IPS-11a (cell line): ENCODE results near the gene LRP2BP.

ENCODE experiments used
- H3K4me3 ChIP-seq: one replicate; pipeline ENCODE4 v1.5.1; 2013; ENCODE audit warnings: low read depth, low read length, control low read depth

The LRP2BP gene

DNA sequence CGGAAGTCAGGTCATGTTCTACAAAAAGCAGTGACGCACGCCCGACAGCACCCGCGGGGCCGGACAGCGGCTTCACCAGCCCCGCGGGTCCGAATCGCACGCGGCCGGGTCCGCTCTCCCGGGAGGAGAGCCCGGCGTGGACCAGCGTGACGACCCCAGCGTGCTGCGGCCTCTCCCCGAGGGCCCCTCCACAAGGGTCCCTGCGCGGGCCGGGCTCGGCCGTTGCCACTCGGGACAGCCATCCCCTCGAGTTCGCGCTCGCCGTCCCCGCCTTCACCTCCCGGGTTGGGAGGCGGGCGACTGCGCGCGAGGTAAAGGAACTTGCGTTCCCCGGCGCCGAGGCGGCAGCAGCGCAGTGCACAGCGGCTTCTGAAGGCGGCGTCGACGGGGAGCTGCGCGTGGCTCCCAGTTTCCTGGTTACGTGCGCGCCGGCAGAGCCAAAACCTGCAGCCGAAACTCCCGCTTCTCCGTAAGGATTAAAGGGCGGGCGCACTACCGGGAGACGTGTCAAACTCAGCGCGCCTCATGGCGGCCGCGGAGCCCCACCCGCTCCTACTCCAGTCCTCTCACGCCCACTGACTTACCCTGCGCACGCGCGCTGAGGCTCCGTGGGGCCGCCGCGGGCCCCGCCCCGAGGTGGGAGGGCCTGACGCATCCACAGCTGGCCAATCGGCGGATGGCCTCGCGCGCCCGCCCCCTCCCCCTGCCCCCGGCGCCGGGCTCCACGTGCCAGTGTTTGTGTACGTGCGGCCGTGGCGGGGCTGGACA lies 416 bp upstream of the LRP2BP start:
- H3K4me3 ChIP-seq = peak overlapping the region; percentile 56

DNA sequence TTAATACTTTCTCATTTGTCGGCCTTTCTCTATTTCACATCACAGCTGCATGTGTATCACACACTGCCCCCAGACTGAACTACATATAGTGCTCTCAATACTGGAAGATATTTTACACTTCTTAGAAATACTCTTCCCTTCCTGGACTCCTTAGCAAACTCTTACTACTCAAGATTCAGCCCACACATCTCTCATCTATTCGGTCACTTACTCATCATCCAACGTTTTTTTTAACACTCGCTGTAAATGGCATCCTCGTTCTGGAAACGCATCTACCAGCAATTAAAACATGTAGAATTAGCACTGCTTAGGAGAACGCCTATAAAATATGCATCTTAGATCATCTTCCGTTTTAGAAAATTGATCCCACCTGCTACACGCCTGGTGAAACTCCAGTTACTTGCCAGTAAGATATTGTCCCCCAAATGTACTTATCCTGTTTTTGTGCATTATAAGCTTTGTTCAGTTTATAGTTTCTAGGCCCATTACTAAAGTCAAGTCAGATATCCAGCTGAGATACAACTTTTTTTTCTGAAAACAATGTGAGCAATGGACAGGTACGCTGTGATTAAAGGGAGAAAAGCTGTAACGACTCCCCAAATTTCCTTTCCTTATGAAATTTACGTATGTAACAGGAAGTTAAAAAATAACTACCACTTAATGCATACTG lies 1.0 kb downstream of the LRP2BP start:
- H3K4me3 ChIP-seq = no peak overlapping the region

DNA sequence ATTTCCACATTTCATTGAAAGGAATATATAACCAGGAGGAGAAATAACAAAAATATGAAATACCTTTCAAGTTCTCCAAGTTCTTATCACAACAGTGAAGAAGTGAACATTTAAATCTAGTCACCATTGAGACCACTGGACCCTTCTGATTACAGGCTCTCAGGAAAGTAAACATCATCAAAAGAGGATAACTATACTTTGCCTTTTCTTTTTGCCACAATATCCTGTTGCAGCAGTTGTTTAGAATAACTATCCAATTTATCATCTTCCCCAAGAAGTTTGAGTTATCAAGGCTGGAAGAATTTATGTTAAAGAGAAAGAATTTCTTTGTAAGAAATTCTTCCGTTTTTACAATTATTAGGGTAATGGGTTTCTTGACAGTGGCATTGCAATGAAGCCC lies 3.6 kb downstream of the LRP2BP start:
- H3K4me3 ChIP-seq = no peak overlapping the region

DNA sequence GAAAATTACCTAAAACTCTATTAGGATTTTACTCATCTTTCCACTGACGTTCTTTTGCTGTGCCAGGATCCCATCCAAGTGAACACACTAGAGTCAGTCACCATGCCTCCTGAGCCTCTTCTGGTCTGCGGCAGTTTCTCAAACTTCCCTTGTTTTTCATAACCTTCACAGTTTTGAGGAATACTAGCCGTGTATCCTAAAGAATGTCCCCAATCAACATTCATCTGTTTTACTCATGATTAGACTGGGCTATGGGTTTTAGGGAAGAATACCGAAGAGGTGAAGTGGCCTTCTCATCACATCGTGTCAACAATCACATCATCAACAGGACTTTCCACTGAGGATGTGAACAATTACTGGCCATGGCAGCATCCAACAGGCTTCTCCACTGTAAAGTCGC lies 4.8 kb downstream of the LRP2BP start:
- no peak overlapping the region for H3K4me3 ChIP-seq

DNA sequence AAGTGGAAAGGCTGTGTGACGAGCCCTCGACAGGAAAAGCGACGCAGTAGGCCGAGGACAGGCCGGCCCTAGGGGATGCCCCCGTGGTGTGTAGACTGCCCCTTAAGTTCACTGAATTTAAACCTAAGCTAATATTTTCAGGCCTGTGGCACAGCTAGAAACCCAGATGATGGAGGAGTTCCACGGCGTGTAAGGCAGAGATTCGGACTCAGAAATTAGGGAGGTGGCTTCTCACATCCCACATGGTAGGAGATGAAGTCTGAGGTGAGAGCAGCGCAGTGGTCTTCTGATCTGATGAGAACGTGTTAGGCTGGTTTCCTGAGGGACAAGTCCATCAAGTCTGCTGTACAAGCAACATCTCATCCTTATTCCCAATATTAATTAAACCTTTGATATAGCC lies 7.8 kb downstream of the LRP2BP start:
- no peak overlapping the region for H3K4me3 ChIP-seq

DNA sequence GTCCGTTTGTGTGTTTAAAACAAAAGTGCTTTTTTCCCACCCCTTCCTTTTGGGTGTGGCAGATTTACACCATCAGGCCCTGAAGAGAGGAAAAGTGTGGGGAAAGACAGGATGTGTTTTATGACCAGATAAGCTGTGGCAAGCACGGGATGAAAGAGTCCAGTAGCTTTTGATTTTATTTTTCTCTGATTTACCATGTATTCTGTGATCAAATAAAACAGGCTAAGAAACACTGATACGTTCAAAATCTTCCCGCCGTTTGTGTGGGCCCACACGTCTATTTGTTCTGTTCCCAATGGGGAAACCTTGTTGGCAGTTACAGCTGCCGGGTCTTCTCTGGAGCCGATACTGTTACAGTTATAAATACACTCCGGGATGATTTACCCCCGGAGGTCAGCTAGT lies 10.8 kb downstream of the LRP2BP start:
- no peak overlapping the region for H3K4me3 ChIP-seq

DNA sequence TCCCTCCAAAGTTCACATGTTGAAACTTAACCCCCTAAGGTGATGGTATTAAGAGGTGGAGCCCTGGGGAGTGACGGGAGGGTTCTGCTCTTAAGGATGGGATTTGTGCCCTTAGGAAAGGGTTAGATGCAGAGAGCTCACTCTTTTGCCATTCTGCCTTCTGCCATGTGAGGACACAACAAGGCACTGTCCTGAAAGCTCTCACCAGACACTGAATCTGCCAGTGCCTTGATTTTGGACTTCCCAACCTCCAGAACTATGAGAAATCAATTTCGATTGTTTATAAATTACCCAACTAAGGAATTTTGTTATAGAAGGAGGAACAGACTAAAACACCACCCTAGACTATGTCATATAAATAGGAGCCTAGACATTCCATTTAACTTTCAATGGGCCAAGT lies 11.7 kb downstream of the LRP2BP start:
- H3K4me3 ChIP-seq = no peak overlapping the region

DNA sequence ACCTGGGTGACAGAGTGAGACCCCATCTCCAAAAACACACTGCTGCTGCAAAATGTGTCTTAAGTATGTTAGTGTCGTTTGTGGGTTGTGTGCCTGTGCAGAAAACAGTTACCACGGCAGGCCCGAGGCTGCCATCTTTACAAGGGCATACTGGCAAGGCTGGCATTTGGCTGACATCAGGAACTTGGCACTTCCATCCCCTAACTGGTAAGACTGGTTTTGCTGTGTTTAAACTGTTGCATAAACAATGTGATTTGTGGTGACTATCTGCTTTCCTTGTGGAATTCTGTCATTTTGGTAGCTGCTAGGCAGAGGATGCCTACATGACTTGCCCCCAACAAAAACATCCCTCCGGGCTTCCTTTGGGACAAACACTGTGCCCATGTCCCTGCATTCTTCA lies 12.3 kb downstream of the LRP2BP start:
- no peak overlapping the region for H3K4me3 ChIP-seq

DNA sequence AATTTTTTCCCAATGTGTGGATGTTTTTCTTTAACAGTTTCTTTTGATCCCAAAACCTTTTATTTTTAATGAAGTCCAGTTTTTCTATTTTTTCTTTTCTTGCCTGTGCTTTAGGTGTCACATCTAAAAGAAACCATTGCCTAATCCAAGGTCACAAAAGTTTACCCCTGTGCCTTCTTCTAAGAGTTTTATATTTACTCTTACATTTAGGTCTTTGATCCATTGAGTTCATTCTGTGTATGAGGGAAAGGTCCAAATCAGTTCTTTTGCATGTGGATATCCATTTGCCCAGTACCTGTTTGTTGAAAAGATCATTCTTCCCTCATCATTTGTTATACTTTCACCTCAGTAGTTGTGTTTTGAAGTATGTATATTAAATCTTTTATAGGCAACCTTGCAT lies 13.0 kb downstream of the LRP2BP start:
- no peak overlapping the region for H3K4me3 ChIP-seq

DNA sequence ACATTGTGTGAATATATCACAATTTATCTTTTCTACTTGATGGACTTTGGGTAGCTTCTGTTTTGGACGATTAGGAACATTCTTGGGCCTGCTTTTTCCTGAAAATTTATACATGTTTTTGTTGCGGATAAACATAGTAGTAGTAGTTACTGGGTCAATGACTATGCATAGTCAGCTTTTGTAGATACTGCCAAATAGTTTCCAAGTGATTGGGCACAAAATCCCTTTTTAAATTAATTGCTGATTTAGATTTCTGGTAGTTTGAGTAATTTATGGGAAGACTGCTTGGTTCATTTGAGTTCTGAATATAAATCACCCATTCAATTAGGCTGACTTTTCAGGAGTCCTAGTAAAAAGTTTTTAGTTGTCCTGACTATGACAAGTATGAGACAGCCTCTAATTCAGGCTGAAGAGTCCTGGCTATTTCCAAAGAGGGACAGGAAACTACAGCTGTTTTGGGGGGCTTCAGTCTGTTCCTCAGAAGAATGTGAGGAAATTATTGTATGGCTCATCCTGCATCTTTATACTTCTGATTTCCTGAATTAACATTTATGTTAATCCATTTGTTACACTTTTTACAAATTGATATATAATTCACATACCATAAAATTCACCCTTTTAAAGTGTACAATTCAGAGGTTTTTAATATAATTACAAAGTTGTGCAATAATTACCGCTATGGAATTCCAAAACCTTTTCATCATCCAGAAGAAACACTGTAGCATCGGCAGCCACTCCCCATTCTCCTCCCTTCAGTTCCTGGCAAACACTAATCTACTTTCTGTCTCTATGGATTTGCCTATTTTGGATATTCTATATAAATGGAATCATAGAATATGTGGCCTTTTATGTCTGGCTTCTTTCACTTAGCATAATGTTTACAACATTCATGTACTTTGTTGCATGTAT lies 14.2 kb downstream of the LRP2BP start:
- no peak overlapping the region for H3K4me3 ChIP-seq

DNA sequence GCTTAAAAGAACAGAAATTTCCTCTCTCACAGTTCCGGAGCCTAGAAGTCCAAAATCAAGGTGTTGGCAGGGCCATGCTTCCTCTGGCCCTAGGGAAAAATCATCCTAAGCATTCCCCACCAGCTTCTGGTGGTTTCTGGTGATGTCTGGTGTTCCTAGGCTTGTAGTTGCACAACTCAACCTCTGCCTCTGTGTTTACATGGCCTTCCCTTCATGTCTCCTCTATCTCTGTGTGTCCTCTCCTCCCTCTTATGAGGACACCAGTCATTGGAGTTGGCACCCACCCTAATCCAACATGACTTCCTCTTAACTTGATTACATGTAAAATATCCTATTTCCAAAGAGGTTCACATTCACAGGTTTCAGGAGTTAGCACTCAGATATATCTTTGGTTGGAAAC lies 15.4 kb downstream of the LRP2BP start:
- no peak overlapping the region for H3K4me3 ChIP-seq

DNA sequence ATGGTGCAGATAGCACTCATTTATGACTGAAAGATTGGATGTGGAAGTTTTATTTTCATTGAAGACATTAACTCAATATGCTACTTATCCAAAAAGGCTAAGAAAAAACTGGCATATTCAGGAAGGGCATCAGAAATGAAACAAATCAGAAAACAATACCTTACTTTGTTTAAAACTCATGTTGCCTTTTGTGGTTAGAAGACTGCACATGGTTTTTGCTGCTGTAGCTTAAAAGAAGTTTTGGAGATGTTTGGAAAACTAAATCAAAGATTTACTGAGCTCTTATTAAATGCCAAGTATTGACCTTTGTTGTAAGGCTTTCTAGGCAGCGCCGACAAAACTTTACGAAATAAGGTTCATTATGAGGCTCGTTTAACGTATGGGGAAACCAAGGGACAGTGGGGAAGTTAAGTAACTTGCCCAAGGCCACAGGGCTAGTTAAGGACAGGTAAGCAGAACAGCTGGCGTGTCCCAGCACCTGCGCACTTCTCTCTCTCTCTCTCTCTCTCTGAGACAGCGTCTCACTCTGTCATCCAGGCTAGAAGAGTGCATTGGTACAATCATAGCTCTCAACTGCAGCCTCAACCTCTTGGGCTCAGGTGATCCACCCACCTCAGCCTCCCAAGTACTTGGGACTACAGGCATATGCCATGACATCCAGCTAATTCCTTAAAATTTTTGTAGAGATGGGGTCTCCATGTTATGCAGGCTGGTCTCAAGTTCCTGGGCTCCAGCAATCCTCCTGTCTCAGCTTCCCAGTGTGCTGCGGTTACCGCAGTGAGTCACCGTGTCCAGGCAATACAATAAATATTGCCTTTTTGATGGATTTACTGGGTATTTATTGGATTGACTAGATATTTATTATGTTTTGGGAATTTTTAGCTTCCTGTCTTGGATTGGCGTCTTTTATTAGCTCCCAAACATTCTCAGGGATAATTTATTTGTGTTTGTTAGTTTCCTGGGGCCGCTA lies 16.1 kb downstream of the LRP2BP start:
- no peak overlapping the region for H3K4me3 ChIP-seq

DNA sequence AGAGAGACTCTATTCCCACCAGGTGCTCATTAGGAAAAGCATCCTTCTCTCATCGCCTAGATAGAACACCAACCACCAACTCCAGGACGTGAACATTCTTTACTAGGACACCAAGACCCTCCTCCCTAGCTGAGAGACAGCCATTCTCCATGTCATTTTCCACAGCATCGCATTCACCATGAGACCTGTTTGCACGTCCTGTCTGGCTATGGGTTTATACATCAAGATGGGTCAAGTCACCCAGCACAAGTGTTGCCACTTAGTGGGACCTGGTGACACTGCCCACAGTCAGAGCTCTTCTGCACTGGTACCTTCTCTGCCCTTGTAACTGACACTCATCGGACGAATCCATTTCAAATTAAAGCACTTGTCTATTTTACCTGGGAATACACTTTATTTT lies 17.5 kb downstream of the LRP2BP start:
- H3K4me3 ChIP-seq = no peak overlapping the region

DNA sequence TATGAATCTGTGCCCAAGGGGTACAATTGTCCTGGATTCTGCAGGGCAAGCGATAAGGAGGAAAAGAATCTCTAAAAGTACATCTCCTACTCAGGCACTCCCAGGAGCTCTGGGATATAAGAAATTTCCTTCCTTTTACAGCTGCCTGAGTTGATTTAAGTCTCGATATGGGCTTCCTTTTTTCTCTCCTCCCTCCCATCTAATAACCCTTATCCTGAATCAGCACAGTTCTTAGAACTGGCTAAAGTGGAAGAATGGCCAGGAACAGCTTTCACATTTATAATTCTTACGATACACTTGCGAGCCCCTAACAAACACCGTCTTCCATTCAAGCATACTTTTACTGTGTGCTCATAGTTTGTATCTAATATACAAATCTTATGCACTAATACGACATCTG lies 21.2 kb downstream of the LRP2BP start:
- H3K4me3 ChIP-seq = no peak overlapping the region

DNA sequence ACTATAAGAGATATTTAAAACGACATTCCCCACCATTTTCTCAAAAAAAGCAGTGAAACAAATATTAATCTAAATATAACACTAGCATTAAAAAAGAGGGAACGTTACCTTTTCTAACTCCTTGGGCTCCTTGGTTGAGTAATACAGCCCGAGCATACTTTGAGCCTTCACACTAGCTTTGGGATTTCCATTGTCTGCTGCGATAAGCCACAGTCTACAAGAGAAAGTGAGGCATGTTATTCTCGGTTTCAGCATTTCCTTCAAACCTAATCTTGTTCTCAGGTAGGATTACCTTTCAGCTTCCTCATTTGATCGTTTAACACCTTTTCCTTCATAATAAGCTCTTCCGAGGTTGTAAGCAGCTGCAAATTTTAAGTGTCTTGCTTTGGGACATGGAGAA lies 21.7 kb downstream of the LRP2BP start:
- no peak overlapping the region for H3K4me3 ChIP-seq

DNA sequence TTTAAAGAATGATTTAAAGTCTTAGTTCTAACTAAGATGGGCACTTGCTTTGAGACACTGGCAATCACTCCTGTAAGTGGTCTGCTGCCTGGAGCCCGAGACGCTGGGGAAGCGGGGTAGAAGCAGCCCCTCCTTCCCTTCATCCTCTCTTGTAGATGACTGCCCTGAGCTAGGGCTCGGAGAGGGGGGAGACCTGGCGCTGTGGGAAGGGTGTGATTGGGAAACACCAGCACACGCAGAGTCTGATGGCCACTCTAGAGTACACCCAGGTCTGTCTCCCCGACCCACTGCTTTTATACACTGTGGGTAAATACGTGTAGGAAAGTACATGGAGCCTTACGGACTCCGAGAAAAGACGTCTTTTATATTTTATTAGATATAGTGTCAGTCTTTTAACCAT lies 24.0 kb downstream of the LRP2BP start:
- H3K4me3 ChIP-seq = no peak overlapping the region

DNA sequence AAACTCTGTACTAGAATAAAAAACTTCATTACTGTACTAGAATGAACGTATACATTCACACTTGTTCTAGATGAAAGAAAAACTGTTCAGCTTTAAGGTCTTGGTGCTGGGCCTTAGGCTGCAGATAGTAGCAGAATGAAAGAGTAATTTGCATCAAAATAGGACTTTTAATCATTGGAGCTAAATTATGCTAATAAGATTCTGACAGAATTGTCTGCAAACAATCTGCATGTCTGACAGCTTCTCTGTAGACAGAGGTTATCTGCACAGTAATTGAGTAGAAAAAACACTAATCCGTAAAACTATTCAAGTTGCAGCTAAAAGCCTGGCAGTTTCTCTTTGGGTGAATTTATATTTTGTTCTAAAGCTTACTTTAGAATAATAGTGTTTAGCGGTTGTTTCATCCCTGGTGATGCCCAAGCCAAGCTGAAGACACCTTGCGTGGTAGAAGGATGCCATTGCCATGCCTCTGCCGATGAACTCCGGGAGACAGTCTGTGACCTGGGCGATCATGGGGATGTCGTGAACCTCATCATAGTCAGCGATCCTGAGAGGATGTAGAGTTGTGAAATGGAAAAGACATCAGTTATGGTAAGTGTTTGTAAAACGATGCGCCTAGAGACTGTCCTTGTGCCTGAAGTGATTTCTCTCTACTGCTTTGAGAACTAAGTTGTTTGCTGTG lies 25.3 kb downstream of the LRP2BP start:
- no peak overlapping the region for H3K4me3 ChIP-seq

DNA sequence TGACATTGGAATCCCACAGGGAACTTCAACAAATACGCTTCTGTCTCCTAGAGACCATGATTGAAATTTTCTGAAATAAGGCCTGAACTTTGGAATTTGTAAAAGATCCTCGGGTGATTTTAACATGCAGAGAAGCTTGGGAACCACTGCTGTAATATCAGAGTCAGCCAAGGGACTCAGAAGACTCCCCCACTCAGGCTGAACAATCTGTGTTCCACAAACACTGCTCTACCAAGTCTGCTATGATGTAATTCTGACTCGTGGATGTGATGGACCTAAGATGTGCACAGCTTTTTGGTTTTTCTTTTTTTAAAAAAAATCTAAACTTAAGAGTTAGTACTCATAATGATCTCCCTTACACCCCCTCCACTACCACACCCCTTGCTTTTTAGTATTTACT lies 26.0 kb downstream of the LRP2BP start:
- no peak overlapping the region for H3K4me3 ChIP-seq

DNA sequence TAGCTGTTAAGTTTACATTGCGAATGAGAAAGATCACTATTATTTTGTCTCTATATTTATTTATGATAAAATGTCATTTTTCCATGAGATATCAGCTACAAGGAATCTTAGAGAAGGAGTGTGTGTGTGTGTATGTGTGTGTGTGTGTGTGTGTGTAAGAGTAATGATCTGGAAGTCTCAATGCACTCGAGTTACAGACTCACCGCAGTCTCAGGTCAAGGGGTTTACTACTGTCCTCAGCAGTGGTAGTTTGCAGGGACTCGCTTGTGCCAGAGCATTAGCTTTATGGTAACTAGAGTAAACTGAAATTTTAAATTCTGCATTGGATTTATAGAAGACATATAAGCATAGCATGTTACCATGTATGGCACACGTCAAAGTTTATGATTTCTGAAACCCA lies 30.8 kb downstream of the LRP2BP start:
- no peak overlapping the region for H3K4me3 ChIP-seq

DNA sequence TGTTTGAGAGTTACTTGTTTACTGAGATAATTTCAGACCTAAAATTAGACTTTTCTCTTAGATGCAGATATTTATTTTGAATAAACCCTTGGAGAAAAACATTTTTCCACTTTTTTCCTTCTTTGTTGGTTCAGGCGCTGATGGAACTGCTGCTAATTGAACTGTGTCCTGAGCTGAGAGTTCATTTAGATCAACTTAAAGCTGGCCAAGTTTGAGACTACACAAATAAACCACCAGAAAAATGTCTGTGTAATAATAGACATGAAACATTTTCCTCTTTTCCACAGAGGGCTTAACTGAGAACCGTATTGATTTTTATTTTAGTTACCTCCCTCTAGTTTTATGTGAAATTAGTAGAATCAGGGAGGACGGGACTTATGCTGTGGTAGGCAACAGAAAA lies 32.5 kb downstream of the LRP2BP start:
- no peak overlapping the region for H3K4me3 ChIP-seq
